Left lung (tissue), 10 donors: ENCODE data around the gene UST. TPM values are rescaled to one million over a fixed set of nuclear protein-coding genes. Genes with fewer than 3 reads are reported as not detected.

Experiments
- ATAC-seq: fragments of 200-7000 bp; cut with Tn5 transposase; one replicate; pipeline ENCODE4 v1.9.1; 2020; ENCODE audit warnings: moderate library complexity
- DNase-seq, 4 donors: peaks; one replicate each; pipeline ENCODE4 v3.0.0-alpha.2; 2013 to 2020
- H3K27ac ChIP-seq, 2 donors: fragments of 200-600 bp; sonication (generic) in 1 of 2; one replicate each; pipeline versions ENCODE4 v1.5.0 to v1.8.0; 2020 to 2021
- H3K27me3 ChIP-seq, 2 donors: fragments of 200-600 bp; sonication (generic) in 1 of 2; one replicate each; pipeline versions ENCODE4 v1.5.0 to v1.8.0; 2020 to 2021
- H3K36me3 ChIP-seq, 2 donors: fragments of 200-600 bp; sonication (generic) in 1 of 2; one replicate each; pipeline versions ENCODE4 v1.5.0 to v1.8.0; 2020 to 2021
- H3K4me1 ChIP-seq, 2 donors: fragments of 200-600 bp; one replicate each; pipeline ENCODE4 v1.8.0; 2021
- H3K4me3 ChIP-seq, 2 donors: fragments of 200-600 bp; sonication (generic) in 1 of 2; one replicate each; pipeline versions ENCODE4 v1.5.0 to v1.8.0; 2020 to 2021; ENCODE audit warnings: mild to moderate bottlenecking in 1 of 2
- H3K9me3 ChIP-seq, 2 donors: fragments of 200-600 bp; sonication (generic) in 1 of 2; one replicate each; pipeline versions ENCODE4 v1.5.0 to v1.8.0; 2020 to 2021
- CTCF ChIP-seq, 2 donors: fragments of 200-600 bp; sonication (generic) in 1 of 2; IDR thresholded peaks; one replicate each; pipeline versions ENCODE4 v1.5.0 to v1.8.0; 2021; ENCODE audit warnings: antibody characterized with exemption in 2 of 2
- intact Hi-C, 2 donors: fragments of 100-400 bp; cut with DNase I; formaldehyde crosslinking; loops; one replicate each; pipeline versions ENCODE4 v1.11.2 to v1.14.2; 2022
- polyA plus RNA-seq, 6 donors: library from polyadenylated mRNA; unstranded; fragments of 120-200 nt; gene quantifications; one replicate each; pipeline ENCODE4 v1.2.1, GENCODE V29; 2013; ENCODE audit not compliant: insufficient read length in 6 of 6
- total RNA-seq, 2 donors: library from RNA; stranded (reverse); fragmentation: NEBNext Ultra II Directional; extraction: Animal tissue kit (Norgen Biotek cat#: 25700); gene quantifications; one replicate each; pipeline ENCODE4 v1.2.1, GENCODE V29; 2021
- donor health status: DM: no; HTN: yes; CAD: no.
- donor health status: DM: no; HTN: no; CAD: no.

The UST gene
- total and polyA plus RNA-seq, 8 donors, result 7.4 to 17.0 (median 9.5) TPM

- no peak for TF ChIP-seq CTCF (IDR thresholded peaks at IDR 0.05)
- DNase-seq, result no peak
- H3K27ac ChIP-seq, result no peak overlapping the region
- H3K36me3 ChIP-seq, result no peaks in the 10 kb centered on the region
- H3K9me3 ChIP-seq, result no peaks in the 10 kb centered on the region
- H3K4me1 ChIP-seq, result peaks cover 5 to 25% of the 10 kb centered on the region in 2 donors
- no peak overlapping the region for H3K4me3 ChIP-seq
- ATAC-seq, result peak; percentile 14
- intact Hi-C loops, result no loop called here
- H3K27me3 ChIP-seq, result no peaks in the 10 kb centered on the region
These were observed 34.1 kb downstream of the UST start for GRCh38 chr6:148780918-148781436.

- H3K27me3 ChIP-seq, result no peaks in the 10 kb centered on the region
- peaks cover 0 to 5% of the 10 kb centered on the region in 2 donors for H3K9me3 ChIP-seq
- intact Hi-C loops, result no loop called here
- no peak for ATAC-seq
- no peak for DNase-seq
- no peaks in the 10 kb centered on the region for H3K4me1 ChIP-seq
- H3K4me3 ChIP-seq, result no peak overlapping the region
- TF ChIP-seq CTCF (IDR thresholded peaks at IDR 0.05), result no peak
- H3K27ac ChIP-seq, result no peak overlapping the region
- H3K36me3 ChIP-seq, result no peaks in the 10 kb centered on the region
These were observed 43.1 kb downstream of the UST start for GRCh38 chr6:148789948-148790347.

- no peaks in the 10 kb centered on the region for H3K36me3 ChIP-seq
- H3K4me3 ChIP-seq, result no peak overlapping the region
- ATAC-seq (no peak), DNase-seq (no peak)
- peaks cover 0 to 5% of the 10 kb centered on the region in 2 donors for H3K9me3 ChIP-seq
- no peak for TF ChIP-seq CTCF (IDR thresholded peaks at IDR 0.05)
- no peak overlapping the region for H3K27ac ChIP-seq
- no peaks in the 10 kb centered on the region for H3K27me3 ChIP-seq
- intact Hi-C loops, result no loop called here
- no peaks in the 10 kb centered on the region for H3K4me1 ChIP-seq
These were observed 43.6 kb downstream of the UST start for GRCh38 chr6:148790404-148790803.

GRCh38 chr6:148790817-148791216 is 44.0 kb downstream of the UST start:
- Histone ChIP-seq H3K27ac (no peak overlapping the region), H3K4me1 (no peaks in the 10 kb centered on the region), H3K9me3 (peaks cover 0 to 5% of the 10 kb centered on the region in 2 donors), H3K4me3 (no peak overlapping the region), H3K36me3 (no peaks in the 10 kb centered on the region), H3K27me3 (no peaks in the 10 kb centered on the region)
- no peak for TF ChIP-seq CTCF (IDR thresholded peaks at IDR 0.05)
- ATAC-seq, result no peak
- no peak for DNase-seq
- intact Hi-C loops, result no loop called here

- ATAC-seq, result no peak
- no peak overlapping the region for H3K4me3 ChIP-seq
- no peaks in the 10 kb centered on the region for H3K27me3 ChIP-seq
- H3K36me3 ChIP-seq, result no peaks in the 10 kb centered on the region
- no peak for TF ChIP-seq CTCF (IDR thresholded peaks at IDR 0.05)
- no peak for DNase-seq
- intact Hi-C loops, result no loop called here
- H3K27ac ChIP-seq, result no peak overlapping the region
- no peaks in the 10 kb centered on the region for H3K4me1 ChIP-seq
- peaks cover 0 to 5% of the 10 kb centered on the region in 2 donors for H3K9me3 ChIP-seq
These were observed 44.5 kb downstream of the UST start for GRCh38 chr6:148791372-148791771.
